Measurements from ENCODE around the gene XDH.

The XDH gene

DNA sequence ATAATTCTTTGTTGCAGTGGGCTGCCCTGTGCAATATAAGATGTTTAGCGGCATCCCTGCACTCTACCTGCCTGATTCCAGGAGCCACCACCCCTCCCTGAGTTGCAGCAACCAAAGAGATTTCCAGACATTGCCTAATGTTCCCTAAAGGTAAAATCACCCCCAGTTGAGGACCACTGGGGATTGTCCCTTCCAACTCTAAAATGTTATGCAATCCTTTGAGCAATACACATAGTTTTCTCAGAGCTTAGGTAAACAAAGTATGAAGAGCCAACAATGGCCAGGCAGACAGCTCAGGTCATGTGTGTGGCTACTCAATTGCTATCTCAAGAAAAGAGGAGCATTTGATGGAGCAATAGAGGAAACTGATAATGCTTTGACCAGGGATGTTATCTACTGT, 87.0 kb downstream of the XDH start:
- no peak for DNase-seq

GRCh38 chr2:31324016-31324633, 90.4 kb downstream of the XDH start:
- DNase-seq: no peak

DNA sequence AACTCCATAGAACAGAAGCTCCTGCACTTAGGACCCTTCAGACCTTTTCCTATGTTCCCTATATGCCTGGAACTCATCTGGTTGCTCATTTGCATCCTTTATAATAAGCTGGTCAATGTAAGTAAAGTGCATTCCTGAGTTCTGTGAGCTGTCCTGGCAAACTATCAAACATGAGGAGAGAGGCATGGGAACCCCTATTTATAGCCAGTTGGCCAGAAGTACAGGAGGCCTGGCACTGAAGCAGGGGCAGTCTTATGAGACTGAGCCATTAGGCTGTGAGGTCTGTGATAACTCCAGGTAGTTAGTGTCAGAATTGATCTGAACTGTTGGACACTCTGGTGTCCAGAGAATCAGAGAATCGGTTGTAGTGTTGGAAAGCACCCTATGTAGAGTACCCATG, 92.2 kb downstream of the XDH start:
- DNase-seq: no peak

- peak; percentile 0 for DNase-seq
Observed at GRCh38 chr2:31319406-31320175, 95.0 kb downstream of the XDH start.

DNA sequence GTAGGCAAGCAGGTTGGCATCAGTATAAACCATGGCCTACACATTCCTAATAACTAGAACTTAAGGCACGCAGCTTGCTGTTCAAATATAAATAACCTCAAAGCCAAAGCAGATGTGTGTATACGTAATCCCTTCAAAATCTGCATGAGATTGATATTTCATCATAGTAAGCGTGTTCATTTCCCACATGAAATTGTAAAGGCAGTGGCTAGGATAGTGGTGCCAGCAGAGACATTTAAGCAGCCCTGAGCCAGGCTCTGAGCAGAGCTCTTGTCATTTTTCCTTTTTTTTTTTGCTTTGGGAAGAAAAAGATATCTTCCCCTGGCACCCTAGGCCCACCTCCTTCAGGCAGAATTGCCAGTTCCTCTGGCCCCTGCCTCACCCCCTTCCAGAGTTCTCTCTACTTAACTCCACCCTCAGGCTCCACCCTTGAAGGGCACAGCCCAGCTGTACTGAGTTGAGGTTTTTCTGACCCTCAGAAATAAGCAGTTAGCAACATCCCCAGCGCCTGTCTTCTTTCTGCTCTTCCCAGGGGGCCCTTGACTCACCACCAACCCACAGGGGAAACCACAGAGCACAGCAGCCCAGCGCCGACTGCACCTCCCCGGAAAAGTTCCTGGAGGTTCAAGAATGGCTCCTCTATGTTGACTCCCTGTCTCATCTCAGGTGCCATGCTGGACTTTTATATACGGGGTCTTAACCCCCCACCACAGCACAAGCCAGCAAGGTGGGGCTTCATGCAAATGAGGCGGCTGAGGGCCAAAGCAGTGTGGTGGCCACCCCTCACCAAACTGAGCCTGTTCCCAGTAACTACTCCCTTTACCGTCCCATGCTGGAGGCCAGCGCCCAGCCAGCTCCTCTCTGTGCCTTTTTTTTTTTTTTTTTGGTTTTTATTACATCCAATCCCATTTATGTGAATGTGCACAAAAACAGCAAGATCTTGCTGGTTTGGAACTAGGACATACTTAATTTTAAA, 95.9 kb downstream of the XDH start:
- DNase-seq: no peak

DNA sequence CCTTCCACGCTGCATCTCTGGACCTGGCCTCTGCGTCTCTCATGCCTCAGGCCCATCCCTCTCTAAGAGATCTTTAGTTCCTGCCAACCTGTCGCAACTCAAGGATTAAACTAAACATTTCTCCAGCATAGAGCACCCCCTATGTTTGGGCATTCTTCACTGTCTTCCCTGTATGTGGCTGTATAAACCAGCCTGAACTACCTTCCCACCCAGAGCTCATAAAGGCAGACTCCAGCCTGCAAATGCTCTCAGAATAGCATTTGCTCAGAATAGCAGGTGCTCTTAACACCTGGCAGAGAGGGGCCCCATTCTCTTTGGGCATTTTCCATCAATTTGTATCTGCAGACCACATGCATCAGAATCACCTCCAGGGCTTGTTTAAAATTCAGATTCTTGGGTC, 97.1 kb downstream of the XDH start:
- no peak for DNase-seq

DNA sequence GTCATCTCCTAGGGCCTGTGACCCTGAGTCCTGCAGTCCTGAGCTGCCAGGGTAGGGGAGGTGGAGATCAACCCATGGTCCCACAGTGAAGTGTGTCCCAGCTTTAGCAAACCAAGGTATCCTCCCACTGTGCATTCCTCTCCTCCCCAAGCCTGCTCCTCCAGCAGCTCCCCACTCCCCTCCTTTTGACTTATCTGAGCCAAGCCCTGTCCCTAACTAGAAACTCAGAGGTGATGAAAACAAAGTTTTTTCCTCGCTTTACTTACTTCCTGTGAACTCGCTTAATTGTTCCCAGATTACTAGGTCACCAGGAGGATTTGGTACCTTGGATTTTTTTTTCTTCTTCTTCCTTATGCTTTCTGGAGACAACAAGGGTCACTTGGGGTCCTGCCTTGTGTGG, 99.8 kb downstream of the XDH start:
- DNase-seq: no peak

GRCh38 chr2:31312898-31313297, 101.6 kb downstream of the XDH start:
- no peak for DNase-seq

GRCh38 chr2:31304816-31305215, 109.7 kb downstream of the XDH start:
- DNase-seq: no peak

DNA sequence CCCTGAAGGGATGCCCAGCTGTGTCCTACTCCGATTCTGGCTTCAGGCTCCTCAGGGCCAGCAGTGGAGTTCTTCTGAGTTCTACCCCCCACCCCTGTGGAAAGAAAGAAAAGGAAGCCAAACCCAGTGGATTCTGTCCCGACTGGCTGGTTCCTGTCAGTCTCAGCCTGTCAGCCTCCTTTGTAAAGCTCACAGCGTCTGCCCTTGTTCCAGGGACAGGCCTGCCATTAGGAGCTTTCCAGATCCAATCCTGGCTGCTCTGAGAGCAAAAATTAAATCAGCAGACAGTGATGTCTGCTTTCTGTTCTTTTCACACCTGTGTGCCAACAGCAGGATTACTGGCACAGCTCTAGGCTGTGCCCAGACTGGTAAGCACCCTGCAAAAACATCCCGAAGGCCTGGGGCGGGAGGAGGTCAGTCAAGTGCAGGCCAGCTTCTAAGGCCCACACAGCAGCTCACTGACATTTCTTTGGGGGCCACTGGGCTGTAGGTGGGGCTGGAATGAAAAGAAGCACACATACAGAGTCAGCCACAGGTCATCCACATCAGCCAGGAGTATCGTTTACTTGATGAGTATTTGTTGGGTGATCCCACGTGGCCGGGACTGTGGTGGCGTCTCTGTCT, 111.5 kb downstream of the XDH start:
- no peak for DNase-seq

DNA sequence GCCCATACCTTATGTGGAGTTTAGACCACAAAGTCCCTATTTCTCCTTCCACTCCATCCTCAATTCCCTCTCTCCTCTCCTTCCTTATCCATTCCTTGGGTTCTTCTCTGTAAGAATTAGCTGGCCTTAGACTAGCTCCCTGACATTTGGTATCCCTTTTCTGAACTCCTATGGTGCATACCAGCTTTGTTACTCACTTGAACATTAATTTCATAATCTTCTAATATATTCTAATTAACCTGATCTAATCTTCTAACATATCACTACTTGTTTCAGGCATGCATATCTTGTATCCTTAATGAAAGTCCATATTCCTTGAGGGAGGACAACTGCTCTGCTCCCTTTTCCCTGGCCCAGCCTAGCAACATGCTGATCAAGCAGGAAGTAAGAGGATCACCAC, 114.2 kb downstream of the XDH start:
- no peak for DNase-seq

DNA sequence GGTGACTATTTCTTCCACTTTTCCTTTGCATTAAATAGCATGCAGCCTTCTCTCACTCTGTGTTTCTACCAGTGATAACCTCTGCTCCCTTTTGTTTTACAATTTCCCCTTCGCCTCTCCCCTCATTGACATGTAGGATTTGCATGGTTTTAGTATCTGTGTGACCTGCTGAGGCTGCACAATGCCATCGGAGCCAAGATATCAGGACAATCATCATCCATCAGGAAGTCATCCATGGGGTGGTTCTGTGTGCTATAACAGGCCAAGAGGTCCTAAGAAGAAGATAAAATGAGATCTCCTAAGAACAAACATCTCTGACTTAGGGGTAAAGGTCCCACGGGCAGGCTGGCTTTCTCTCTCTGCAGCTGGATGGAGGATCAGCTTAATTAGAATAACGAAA, 115.0 kb downstream of the XDH start:
- DNase-seq: no peak

DNA sequence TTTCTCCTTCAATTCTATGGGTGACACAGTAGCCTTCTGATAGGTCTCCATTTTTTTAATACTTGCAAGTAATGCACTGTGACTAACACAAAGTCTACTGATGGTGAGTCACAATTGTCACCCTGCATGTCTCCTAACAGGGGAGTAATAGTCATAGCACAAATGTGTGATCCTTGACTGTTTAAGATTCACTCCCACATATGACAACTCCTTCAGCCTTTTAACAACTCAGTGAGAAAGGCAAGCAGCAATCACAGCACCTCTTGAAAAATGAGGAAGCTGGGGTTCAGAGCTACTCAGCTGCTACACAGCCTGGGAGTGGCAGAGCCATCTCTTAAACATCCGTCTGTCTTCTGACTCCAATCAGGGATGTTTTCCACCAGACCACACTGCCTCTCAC, 116.8 kb downstream of the XDH start:
- DNase-seq: no peak

GRCh38 chr2:31296641-31297287, 117.8 kb downstream of the XDH start:
- DNase-seq: no peak

GRCh38 chr2:31294196-31294595, 120.3 kb downstream of the XDH start:
- no peak for DNase-seq

GRCh38 chr2:31287654-31288053, 126.9 kb downstream of the XDH start:
- no peak for DNase-seq

GRCh38 chr2:31286961-31287550, 127.5 kb downstream of the XDH start:
- DNase-seq: no peak

DNA sequence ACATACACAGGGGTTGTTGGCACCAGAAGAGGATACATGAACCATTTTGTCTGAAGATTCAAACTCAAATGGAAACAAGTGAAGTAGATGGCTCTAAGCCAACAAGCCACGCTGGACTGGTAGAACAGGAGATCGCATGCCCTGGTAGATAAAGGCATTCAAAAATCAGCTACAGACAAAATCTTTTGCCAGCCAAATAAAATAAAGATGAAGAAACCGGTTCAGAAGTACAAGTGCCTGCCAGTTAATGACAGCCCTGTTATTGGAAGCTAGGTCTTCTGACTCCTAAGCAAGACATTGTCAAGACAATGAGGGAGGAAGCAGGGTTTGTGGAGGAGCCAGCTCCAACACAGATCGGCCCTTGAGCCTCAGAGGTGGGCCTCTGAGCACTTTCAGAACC, 128.3 kb downstream of the XDH start:
- DNase-seq: no peak

Measured in NCI-H748 treated with DMSO at 0.1 percent for 48 hours (cell line).